Gastroesophageal sphincter (tissue), 4 donors: ENCODE results near the gene RNF180. TPM values are rescaled to one million over a fixed set of nuclear protein-coding genes. Genes with fewer than 3 reads are reported as not detected.

Experiments used
- ATAC-seq: fragments of 150-250 bp; one replicate; pipeline ENCODE4 v1.9.1; 2016; ENCODE audit warnings: mild to moderate bottlenecking, moderate library complexity
- H3K27ac ChIP-seq, 4 donors: fragments of 200-600 bp; sonication (generic) in 3 of 4; 1 replicate in 3 of 4; 2 replicates in 1 of 4; pipeline ENCODE4 v1.5.1; 2016 to 2019
- H3K27me3 ChIP-seq: fragments of 200-600 bp; sonication (generic); one replicate; pipeline ENCODE4 v1.5.1; 2019
- H3K36me3 ChIP-seq, 2 donors: fragments of 200-600 bp; sonication (generic); one replicate each; pipeline ENCODE4 v1.5.1; 2019; ENCODE audit warnings: control low read depth in 1 of 2
- H3K4me1 ChIP-seq, 3 donors: fragments of 200-600 bp; sonication (generic); 1 replicate in 2 of 3; 2 replicates in 1 of 3; pipeline ENCODE4 v1.5.1; 2016 to 2019; ENCODE audit warnings: control low read depth in 2 of 3
- H3K4me3 ChIP-seq, 2 donors: fragments of 200-600 bp; sonication (generic); one replicate each; pipeline ENCODE4 v1.5.1; 2019; ENCODE audit warnings: mild to moderate bottlenecking in 1 of 2, moderate library complexity in 1 of 2
- H3K9me3 ChIP-seq, 3 donors: fragments of 200-600 bp; sonication (generic); one replicate each; pipeline ENCODE4 v1.5.1; 2017 to 2019; ENCODE audit warnings: control low read depth in 2 of 3
- CTCF ChIP-seq, 4 experiments: fragments of 200-600 bp in 2 of 4; fragments of 450-650 bp in 2 of 4; sonication (generic) in 1 of 4; IDR thresholded peaks; one replicate each; pipeline ENCODE4 v1.5.1; 2017 to 2019; ENCODE audit warnings: antibody characterized with exemption in 4 of 4, mild to moderate bottlenecking in 2 of 4, moderate library complexity in 2 of 4
- EP300 ChIP-seq: sonication (generic); formaldehyde crosslinking; IDR thresholded peaks from one replicate; pipeline ENCODE4 v1.6.1; 2017; ENCODE audit warnings: antibody characterized with exemption, mild to moderate bottlenecking
- POLR2A ChIP-seq, 2 donors: fragments of 450-650 bp; IDR thresholded peaks; one replicate each; pipeline ENCODE4 v1.6.1; 2017; ENCODE audit warnings: antibody characterized with exemption in 2 of 2, mild to moderate bottlenecking in 2 of 2, moderate library complexity in 1 of 2
- POLR2AphosphoS5 ChIP-seq: sonication (generic); formaldehyde crosslinking; IDR thresholded peaks from one replicate; pipeline ENCODE4 v1.6.1; 2017; ENCODE audit warnings: antibody characterized with exemption
- WGBS, 2 donors: methylation state at CpG; one replicate each; pipeline ENCODE4 v1.1.5; 2018; ENCODE audit warnings: low coverage in 1 of 2; 5-methylcytosine and 5-hydroxymethylcytosine counted together
- total RNA-seq, 4 donors: library from RNA; depleted of rRNA; stranded (reverse); fragments of >200 nt; gene quantifications; one replicate each; pipeline ENCODE4 v1.1.0, GENCODE V29; 2016

RNF180 gene
- total RNA-seq, 4 donors from 2014 or later, result 22.0 to 41.6 (median 25.3) TPM

- H3K27me3 ChIP-seq, result no peaks in the 10 kb centered on the region
- no peaks in the 10 kb centered on the region for H3K9me3 ChIP-seq
- no peak for ATAC-seq
- H3K4me3 ChIP-seq, result no peak overlapping the region
- no peak for TF ChIP-seq POLR2A (IDR thresholded peaks at IDR 0.05)
- no peak for TF ChIP-seq POLR2AphosphoS5
- TF ChIP-seq CTCF (IDR thresholded peaks at IDR 0.05), result no peak
- no peak for TF ChIP-seq EP300
- H3K27ac ChIP-seq, result no peak overlapping the region
- H3K4me1 ChIP-seq, result no peaks in the 10 kb centered on the region
- 28 to 39% methylated on average over 2 to 4 of the region's 4 CpGs for WGBS, 2 donors
- H3K36me3 ChIP-seq, result no peaks in the 10 kb centered on the region
These were observed 251.7 kb downstream of the RNF180 start for GRCh38 chr5:64417390-64417789.

- Histone ChIP-seq H3K4me1 (no peaks in the 10 kb centered on the region), H3K4me3 (no peak overlapping the region), H3K27ac (no peak overlapping the region), H3K9me3 (no peaks in the 10 kb centered on the region), H3K36me3 (no peaks in the 10 kb centered on the region), H3K27me3 (no peaks in the 10 kb centered on the region)
- TF ChIP-seq CTCF (IDR thresholded peaks at IDR 0.05), result no peak
- TF ChIP-seq EP300, result no peak
- no peak for ATAC-seq
- 57 to 79% methylated on average over 1 of the region's 2 CpGs for WGBS, 2 donors
These were observed 252.4 kb downstream of the RNF180 start for GRCh38 chr5:64418013-64418412.

Other genes with a start within 250 kb of the RNF180 start
- gene HTR1A, start 203.4 kb upstream of the RNF180 start, total RNA-seq, result not detected